ENCODE results near the gene RIN3. TPM values are rescaled to one million over a fixed set of nuclear protein-coding genes. Genes with fewer than 3 reads are reported as not detected.

Gene RIN3
- 27.6 TPM for polyA plus RNA-seq (2013, experiment 1 of 2; ENCODE audit: insufficient read length)
- 26.4 TPM for polyA plus RNA-seq (2013, experiment 2 of 2; ENCODE audit: insufficient read length)

GRCh38 chr14:92513204-92513965, at the start of gene RIN3:
Gene RIN3, plus strand, starts transcription at chr14:92513781. Its CDS starts 152 bp downstream, at chr14:92513933.
- DNase-seq = peak; percentile 78

DNA sequence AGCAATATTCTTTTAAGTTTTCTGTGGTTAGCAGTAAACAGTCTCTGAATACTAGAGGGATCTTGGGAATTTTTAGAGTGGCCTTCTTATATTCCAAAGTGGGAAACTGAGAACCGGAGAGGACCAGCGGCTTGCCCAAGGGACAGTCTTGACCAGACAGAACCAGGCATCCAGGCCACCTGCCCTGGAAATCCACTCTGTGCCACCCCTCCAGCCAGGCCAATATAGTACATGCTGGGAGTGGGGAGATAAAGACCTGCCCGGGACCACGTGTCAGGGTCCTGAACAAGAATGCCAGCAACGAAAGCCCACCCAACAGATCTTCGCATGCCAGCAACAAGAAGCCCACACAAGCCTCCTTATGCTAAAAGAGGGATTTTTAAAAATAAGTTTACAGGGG, 49.4 kb upstream of the RIN3 start:
- DNase-seq = no peak

- DNase-seq = no peak
These were observed 48.9 kb upstream of the RIN3 start for GRCh38 chr14:92464716-92465115.

- no peak for DNase-seq
These were observed 48.1 kb upstream of the RIN3 start for GRCh38 chr14:92465353-92466055.

DNA sequence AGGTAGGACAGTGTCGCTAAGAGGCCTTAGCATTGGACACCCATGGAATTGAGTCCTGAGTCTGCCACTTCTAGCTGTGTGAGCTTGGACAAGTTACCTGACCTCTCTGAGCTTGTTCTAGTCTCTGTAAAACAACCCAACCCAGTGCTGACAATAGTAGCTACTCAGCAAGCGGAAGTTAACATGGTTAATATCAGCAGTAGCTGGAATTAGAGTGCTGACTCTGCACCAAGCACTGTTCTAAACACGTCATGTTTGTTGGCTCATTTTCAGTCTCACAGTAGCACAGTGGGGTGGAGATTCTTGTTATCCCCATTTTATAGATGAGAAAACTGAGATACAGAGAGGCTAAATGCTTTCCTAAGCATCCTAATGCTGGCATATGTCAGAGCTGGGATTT, 47.5 kb upstream of the RIN3 start:
- no peak for DNase-seq

- no peak for DNase-seq
These were observed 44.1 kb upstream of the RIN3 start for GRCh38 chr14:92469515-92469914.

GRCh38 chr14:92470215-92470614, 43.4 kb upstream of the RIN3 start:
- peak; percentile 78 for DNase-seq

DNA sequence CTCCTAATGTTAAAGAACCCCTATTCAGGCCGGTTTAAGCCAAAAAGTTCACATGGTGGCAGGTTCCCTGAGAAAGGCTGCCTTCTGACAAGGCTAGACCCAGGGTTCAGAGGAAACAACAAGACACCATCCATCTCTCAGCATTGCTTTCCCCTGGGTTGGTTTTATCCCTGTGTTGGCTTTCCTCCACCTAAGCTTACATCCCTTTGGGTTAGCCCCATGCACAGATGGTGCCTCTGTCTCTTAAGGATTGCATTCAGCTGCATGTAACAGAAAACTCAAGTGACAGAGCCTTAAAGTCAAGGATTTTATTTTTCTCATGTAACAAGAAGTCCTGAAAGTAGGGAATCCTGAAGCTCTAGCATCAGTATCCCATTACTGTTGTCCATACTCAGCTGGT, 42.8 kb upstream of the RIN3 start:
- no peak for DNase-seq

GRCh38 chr14:92471919-92472318, 41.7 kb upstream of the RIN3 start:
- DNase-seq = peak; percentile 65

DNA sequence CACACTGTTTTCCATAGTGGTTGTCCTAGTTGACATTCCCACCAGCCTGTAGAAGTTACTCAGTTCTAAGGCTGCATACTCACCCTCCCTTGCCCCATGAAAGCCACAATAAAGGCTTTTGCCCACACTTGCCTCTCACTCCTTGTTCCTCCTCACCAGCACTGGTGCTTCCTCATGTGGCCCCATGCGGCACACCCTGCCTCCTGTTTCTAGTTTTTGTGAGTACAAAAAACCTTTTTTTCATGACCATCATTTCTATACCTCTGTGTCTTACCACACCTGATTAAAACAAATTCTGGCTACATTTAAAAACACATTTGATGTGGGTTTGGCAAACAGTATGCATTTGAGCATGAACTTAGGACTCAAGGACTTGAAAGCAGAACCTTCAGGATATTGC, 40.7 kb upstream of the RIN3 start:
- no peak for DNase-seq

DNA sequence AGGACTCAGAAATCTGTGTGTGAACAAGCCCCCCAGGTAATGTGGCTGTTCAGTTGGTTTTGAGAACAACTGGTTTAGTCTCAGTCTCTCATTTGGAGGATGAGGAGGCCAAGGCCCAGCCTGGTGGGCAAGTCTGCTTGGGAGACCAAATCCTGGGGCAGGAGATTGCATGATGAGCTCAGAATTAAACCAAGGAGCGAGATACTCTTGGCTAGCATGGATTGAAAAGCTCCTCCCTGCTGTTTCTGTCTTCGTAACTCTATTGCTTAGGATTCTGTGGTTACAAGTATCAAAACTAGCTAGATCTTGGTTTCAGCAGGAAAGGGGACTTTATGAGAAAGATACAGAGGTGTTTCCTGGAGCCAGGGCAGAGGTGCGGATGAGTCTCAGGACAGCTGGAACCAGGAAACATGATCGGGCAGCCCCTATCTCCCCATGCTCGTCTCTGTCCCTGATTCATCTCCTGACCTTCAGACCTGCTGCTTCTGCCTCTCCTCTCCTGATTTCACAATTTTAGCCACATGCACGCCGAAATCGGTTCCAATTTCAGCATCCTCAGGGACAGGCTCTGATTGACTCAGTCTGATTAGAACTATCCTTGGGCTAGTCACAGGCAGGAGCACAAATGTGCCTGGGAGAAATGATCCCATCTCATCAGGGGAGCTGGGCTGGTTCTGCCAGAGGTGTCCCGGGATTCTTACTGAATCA, 40.2 kb upstream of the RIN3 start:
- peak; percentile 45 for DNase-seq

DNA sequence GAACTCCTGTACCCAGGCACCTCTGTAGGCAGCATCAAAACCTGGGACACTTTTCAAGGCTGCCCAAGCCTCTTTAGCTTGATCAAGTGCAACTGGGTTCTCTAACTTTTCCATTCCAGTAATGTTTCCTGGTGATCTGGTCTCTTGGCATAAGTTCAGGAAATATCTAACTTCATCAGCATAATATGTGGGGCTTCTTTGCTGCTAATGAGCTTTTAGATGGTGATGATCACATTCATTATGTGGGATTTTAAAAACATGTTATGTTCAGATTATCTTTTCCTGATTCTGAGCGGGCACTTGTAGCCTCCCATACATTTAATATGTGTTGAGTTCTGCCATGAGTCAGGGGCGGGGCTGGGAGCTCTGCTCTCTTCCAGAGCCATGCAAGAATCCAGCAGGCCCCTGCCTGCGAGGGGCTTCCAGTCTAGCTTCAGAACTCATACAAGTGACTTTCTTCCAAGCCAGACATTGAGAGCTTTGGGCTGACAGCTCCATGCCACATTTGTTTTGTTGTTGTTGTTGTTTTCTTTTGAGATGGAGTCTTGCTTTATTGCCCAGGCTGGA, 39.5 kb upstream of the RIN3 start:
- DNase-seq = peak; percentile 22

DNA sequence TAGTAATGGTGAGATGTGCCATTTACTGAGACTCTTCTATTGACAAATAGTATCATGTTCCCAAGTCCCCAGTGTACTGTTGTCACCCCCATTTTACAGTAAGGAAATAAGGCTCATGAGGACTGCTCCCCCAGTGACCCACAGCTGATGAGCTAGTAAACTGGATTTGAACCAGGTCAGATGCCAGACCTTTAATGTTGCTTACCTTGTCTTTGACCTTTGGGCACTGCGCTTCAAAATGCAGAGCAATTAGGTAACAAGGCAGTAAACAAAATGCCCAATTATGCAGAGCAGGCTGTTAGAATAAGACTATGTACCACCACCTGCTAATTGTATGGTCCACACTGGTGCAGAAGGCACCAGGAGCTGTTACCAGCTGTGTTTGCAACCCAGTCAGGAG, 38.5 kb upstream of the RIN3 start:
- DNase-seq = no peak

GRCh38 chr14:92475451-92476187, 38.0 kb upstream of the RIN3 start:
- peak; percentile 44 for DNase-seq

DNA sequence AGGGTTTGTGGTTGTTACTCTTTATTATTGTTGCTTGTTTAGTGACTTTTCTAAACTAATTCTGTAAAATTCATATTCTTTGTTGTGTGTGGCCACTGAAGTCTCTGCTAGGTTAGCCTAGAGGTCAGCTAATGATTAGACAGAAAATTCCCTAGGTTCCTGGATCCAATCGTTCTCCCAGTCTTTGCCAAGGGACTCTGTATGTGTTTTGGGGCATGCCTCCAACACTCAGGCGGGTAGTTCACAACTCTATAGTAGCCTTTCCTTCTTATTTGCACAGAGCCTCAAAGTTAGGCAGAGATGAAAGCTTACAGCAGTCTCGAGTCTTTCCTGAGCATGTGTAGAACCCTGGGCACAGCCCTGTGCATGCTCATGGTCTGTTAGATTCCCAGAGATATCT, 32.7 kb upstream of the RIN3 start:
- no peak for DNase-seq

- DNase-seq = peak; percentile 70
These were observed 32.2 kb upstream of the RIN3 start for GRCh38 chr14:92481386-92481785.

DNA sequence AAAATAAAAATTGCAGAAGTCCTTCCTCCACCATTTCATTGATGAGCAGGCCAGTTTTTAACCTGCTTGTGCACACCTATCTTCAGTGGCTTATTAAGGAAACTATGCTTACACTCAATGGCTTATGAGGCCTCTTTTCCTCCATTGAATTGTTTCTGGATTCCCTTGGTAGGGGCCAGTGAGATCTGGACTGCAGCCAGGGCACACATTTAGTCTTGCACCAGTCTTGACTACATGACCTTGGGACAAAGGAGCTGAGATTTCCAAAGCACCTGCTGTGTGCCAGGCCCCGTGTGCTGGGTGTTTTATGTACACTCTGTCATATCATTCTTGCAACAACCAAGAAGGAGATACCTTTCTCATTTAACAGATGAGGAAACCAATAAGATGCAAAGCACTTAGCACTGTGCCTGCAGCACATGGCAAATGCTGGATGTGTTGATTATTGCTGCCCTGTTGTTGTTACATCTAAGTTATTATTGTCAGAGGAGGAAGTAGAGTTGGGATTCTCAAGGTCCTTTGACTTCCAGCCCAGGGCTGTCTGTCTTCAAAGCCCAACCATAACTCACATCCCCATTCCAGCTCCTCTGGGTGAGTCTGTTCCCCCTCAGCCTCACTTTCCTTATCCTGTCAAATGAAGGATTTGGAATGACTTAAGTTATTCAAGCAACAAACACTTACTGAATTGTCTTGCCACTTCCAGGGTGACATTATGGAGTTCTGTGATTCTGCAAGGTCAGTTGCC, 31.6 kb upstream of the RIN3 start:
- DNase-seq = no peak

DNA sequence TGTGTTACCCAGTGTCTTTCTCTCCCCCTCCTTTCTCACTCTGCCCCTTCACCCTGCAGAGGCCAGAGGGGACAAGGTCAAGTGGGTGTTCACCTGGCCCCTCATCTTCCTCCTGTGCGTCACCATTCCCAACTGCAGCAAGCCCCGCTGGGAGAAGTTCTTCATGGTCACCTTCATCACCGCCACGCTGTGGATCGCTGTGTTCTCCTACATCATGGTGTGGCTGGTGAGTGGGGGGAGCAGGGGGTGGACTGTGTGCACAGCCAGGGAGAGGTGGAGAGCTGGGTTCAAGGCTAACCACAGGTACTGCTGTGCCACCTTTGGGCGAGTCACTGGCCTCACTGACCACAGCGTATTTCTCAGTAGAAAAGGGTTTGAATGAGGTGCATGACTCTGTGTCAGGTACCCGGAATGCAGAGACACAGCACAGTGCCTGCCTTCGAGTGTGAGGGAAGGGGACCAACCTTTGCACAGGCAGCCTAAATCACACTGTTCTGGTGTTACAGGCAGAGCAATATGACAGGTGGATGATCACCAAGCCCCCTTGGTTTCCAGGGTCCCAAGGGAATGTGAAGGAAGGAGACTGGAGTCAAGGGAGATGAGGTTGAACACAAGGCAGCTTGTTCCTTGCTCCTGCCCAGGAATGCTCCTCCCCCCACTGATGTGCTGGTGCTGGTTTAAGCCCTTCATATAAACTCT, 30.8 kb upstream of the RIN3 start:
- DNase-seq = no peak

GRCh38 chr14:92484132-92484823, 29.3 kb upstream of the RIN3 start:
- DNase-seq = no peak

DNA sequence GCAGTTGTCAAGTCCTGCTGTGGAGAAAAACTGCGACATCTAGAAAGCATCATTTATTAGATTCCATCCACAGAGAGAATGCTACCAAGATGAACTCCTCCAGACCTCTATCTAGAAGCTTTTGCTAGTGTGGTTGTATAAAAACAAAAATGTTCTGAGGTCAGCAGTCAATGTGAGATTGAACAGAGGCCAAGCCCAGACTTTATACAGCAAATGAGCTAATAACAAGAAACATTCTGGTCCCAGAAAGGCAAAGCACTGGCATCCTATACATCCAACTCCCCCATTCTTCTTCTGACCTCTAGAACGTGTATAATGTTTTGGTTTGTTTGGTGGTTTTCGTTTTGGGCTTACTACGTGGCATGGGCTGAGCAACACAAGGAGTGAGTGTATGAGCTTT, 26.7 kb upstream of the RIN3 start:
- DNase-seq = peak; percentile 65

Measured in fibroblast of skin of scalp (primary cell).